ENCODE results near the gene ZNF219.

The ZNF219 gene

DNA sequence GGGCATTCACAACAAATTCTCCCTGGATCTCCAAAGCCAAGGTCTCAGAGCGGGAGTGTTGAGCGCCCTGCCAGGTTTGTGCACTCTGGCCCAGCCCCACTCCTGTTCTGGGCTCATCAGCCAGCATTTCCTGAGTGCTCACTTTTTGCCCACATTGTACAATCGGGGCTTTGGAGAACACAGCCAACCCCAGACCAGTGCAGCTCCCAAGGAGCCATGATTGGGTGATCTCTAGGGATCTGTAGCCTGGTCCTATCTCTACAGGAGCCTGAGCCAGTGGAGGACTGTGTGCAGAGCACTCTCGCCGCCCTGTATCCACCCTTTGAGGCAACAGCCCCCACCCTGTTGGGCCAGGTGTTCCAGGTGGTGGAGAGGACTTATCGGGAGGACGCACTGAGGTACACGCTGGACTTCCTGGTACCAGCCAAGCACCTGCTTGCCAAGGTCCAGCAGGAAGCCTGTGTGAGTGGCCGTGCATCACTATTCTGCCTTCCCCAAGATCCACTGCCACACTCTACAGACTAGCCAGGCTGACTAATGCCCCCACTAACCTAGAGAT, 25.6 kb downstream of the ZNF219 start:
- no peak overlapping the region for H3K27ac ChIP-seq (ENCODE audit: low read length)
- peaks cover 24% of the 10 kb centered on the region; the same call in 1 of the 2 replicates for H4K20me1 ChIP-seq (ENCODE audit: insufficient read depth, low read length)
- no peak overlapping the region for H3K4me2 ChIP-seq (ENCODE audit: insufficient read depth, low read length)
- H2AFZ ChIP-seq (ENCODE audit: low read depth, low read length) = no peak overlapping the region
- no peak overlapping the region for H3K9ac ChIP-seq (ENCODE audit: low read depth, low read length)
- H3K27me3 ChIP-seq (ENCODE audit: insufficient read depth, low read length, poor library complexity) = peaks cover 50% of the 10 kb centered on the region
- peaks cover 23% of the 10 kb centered on the region for H3K4me1 ChIP-seq (ENCODE audit: insufficient read depth, low read length)
- H3K4me3 ChIP-seq (ENCODE audit: low read depth in 1 of 2, low read length in 2 of 2) = no peak overlapping the region
- ATAC-seq (ENCODE audit: insufficient read depth, low read depth) (no peak), DNase-seq (no peak)
- no peaks in the 10 kb centered on the region for H3K79me2 ChIP-seq (ENCODE audit: insufficient read depth, low read length)
- H3K9me3 ChIP-seq (ENCODE audit: insufficient read depth, low read length, severe bottlenecking) = no peaks in the 10 kb centered on the region
- H3K36me3 ChIP-seq (ENCODE audit: insufficient read depth, low read length) = no peaks in the 10 kb centered on the region
- TF ChIP-seq, protein P1, sequence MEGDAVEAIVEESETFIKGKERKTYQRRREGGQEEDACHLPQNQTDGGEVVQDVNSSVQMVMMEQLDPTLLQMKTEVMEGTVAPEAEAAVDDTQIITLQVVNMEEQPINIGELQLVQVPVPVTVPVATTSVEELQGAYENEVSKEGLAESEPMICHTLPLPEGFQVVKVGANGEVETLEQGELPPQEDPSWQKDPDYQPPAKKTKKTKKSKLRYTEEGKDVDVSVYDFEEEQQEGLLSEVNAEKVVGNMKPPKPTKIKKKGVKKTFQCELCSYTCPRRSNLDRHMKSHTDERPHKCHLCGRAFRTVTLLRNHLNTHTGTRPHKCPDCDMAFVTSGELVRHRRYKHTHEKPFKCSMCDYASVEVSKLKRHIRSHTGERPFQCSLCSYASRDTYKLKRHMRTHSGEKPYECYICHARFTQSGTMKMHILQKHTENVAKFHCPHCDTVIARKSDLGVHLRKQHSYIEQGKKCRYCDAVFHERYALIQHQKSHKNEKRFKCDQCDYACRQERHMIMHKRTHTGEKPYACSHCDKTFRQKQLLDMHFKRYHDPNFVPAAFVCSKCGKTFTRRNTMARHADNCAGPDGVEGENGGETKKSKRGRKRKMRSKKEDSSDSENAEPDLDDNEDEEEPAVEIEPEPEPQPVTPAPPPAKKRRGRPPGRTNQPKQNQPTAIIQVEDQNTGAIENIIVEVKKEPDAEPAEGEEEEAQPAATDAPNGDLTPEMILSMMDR (IDR thresholded peaks at IDR 0.05; ENCODE audit: borderline replicate concordance, extremely low read depth, low read length, poor library complexity, severe bottlenecking) = no peak
- no peak for TF ChIP-seq EZH2 (IDR thresholded peaks at IDR 0.05; ENCODE audit: borderline replicate concordance, low read depth, low read length, severe bottlenecking)

DNA sequence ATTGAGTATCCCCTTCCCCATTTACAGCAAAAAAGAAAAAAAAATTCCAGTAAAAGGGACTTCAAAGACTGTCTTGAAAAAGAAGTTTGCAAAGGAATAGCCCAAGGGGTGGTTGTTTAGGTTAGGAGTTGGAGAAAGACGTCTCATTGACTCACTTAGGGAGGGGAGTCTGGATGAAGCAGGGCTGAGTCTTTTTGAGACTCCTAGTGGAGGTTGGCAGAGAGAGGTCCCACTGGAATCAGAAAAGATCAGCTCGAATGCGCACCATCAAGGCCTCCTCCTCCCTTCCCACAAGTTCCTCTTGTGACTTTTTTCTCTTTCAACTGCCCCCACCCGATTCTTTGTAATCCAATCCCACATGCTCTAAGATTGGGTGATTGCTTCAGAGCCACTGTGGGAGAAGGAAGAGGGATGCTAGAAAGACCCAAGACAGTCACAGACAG, 26.4 kb downstream of the ZNF219 start:
- no peak for TF ChIP-seq EZH2 (IDR thresholded peaks at IDR 0.05; ENCODE audit: borderline replicate concordance, low read depth, low read length, severe bottlenecking)
- TF ChIP-seq, protein P1 (IDR thresholded peaks at IDR 0.05; ENCODE audit: borderline replicate concordance, extremely low read depth, low read length, poor library complexity, severe bottlenecking) = no peak
- Histone ChIP-seq H3K9ac (ENCODE audit: low read depth, low read length) (peak overlapping the region; percentile 47; the same call in 1 of the 2 replicates), H3K79me2 (ENCODE audit: insufficient read depth, low read length) (no peaks in the 10 kb centered on the region), H3K27ac (ENCODE audit: low read length) (no peak overlapping the region), H3K9me3 (ENCODE audit: insufficient read depth, low read length, severe bottlenecking) (no peaks in the 10 kb centered on the region), H2AFZ (ENCODE audit: low read depth, low read length) (peak overlapping the region; percentile 45; the same call in 1 of the 2 replicates), H3K4me1 (ENCODE audit: insufficient read depth, low read length) (peaks cover 23% of the 10 kb centered on the region), H3K4me2 (ENCODE audit: insufficient read depth, low read length) (peak overlapping the region; percentile 89), H3K36me3 (ENCODE audit: insufficient read depth, low read length) (no peaks in the 10 kb centered on the region), H3K4me3 (ENCODE audit: low read depth in 1 of 2, low read length in 2 of 2) (peak overlapping the region; percentile 12 to 58; a peak in 2 of 4 replicates), H4K20me1 (ENCODE audit: insufficient read depth, low read length) (peaks cover 24% of the 10 kb centered on the region; the same call in 1 of the 2 replicates), H3K27me3 (ENCODE audit: insufficient read depth, low read length, poor library complexity) (peaks cover 56% of the 10 kb centered on the region)
- ATAC-seq (ENCODE audit: insufficient read depth, low read depth) (no peak), DNase-seq (no peak)

DNA sequence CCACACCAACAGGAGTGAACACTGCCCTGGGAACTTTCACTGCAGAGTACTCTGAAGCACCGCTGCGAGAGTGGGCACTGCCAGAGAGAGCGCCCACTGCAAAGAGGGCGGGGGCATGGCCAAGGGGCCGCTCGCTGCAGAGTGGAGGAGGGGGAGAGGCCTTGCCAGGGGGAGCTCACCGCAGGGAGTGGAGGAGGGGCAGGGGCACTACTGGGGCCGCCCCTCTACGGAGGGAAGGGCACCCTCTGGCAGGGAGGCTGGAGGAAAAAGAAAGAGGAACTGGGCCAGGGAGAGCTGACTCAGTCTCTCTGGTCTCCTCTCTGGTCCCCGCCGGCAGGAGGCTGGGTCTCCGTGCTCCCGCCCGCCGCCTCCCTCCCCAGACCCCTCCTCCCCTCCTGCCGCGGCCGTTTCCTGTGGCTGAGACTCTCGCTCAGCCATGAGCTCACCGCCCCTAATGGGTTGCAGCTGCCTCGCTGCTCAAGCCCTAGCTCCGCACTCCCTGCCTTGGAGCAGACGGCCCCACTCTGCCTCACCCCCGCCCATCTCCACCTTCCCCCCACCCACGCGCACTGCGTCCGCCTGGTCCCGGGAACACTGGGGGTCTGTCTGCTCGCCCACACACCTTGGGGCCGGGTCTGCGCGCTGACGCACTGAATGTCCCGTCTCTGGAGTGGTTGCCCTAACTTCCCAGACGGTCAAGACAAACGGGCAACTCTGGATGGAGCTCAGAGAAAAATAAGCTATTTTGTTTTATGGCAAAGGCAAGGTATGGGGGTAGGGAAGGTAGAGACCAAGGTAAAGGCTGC, 27.0 kb downstream of the ZNF219 start:
- Histone ChIP-seq H4K20me1 (ENCODE audit: insufficient read depth, low read length) (peaks cover 24% of the 10 kb centered on the region; the same call in 1 of the 2 replicates), H3K4me1 (ENCODE audit: insufficient read depth, low read length) (peaks cover 23% of the 10 kb centered on the region), H3K27me3 (ENCODE audit: insufficient read depth, low read length, poor library complexity) (peaks cover 59% of the 10 kb centered on the region), H2AFZ (ENCODE audit: low read depth, low read length) (peak overlapping the region; percentile 45), H3K9ac (ENCODE audit: low read depth, low read length) (peak overlapping the region; percentile 47), H3K9me3 (ENCODE audit: insufficient read depth, low read length, severe bottlenecking) (no peaks in the 10 kb centered on the region), H3K27ac (ENCODE audit: low read length) (no peak overlapping the region), H3K4me3 (ENCODE audit: low read depth in 1 of 2, low read length in 2 of 2) (peak overlapping the region; percentile 17 to 58; a peak in 3 of 4 replicates), H3K79me2 (ENCODE audit: insufficient read depth, low read length) (no peaks in the 10 kb centered on the region), H3K4me2 (ENCODE audit: insufficient read depth, low read length) (peak overlapping the region; percentile 89), H3K36me3 (ENCODE audit: insufficient read depth, low read length) (no peaks in the 10 kb centered on the region)
- ATAC-seq (ENCODE audit: insufficient read depth, low read depth) (peak; percentile 85), DNase-seq (peak; percentile 79)
- TF ChIP-seq, protein P1 (IDR thresholded peaks at IDR 0.05; ENCODE audit: borderline replicate concordance, extremely low read depth, low read length, poor library complexity, severe bottlenecking) = no peak
- peak; percentile 51 for TF ChIP-seq EZH2 (IDR thresholded peaks at IDR 0.05; ENCODE audit: borderline replicate concordance, low read depth, low read length, severe bottlenecking)
